HepG2 (cell line): ENCODE data around the gene ALDH3A1. TPM values are rescaled to one million over a fixed set of nuclear protein-coding genes. Genes with fewer than 3 reads are reported as not detected.
A peak's percentile ranks its signal among the peaks of the same experiment; 100 is the strongest.

Source experiments
- ARID3A ChIP-seq: IDR thresholded peaks from 2 replicates; pipeline ENCODE4 v1.6.1; 2012; ENCODE audit warnings: low read depth, low read length, improper control_type of control experiment
- ETV6 ChIP-seq: sonication (generic); formaldehyde crosslinking; conservative IDR thresholded peaks from 2 replicates; pipeline ENCODE4 v1.4.0; 2020; ENCODE audit warnings: missing genetic modification reagents
- GZF1 ChIP-seq: sonication (generic); formaldehyde crosslinking; IDR thresholded peaks from 2 replicates; pipeline ENCODE4 v1.5.1; 2020; ENCODE audit warnings: mild to moderate bottlenecking, missing genetic modification reagents
- HNRNPL ChIP-seq: fragments of 200-400 bp; formaldehyde crosslinking; IDR thresholded peaks from 2 replicates; pipeline ENCODE4 v1.6.1; 2017; ENCODE audit warnings: mild to moderate bottlenecking, low read depth, low read length
- IRX3 ChIP-seq: sonication (generic); formaldehyde crosslinking; IDR thresholded peaks from 2 replicates; pipeline ENCODE4 v1.8.1; 2023; ENCODE audit warnings: mild to moderate bottlenecking, low read depth, missing genetic modification reagents, borderline replicate concordance
- POLR2AphosphoS2 ChIP-seq: IDR thresholded peaks from 2 replicates; pipeline ENCODE4 v1.6.1; 2011; ENCODE audit warnings: low read depth, low read length, improper control_type of control experiment
- SCMH1 ChIP-seq: sonication (generic); formaldehyde crosslinking; IDR thresholded peaks from 2 replicates; pipeline ENCODE4 v1.9.0; 2021; ENCODE audit warnings: missing genetic modification reagents, mild to moderate bottlenecking, borderline replicate concordance
- polyA plus RNA-seq, 8 experiments: library from polyadenylated mRNA; depleted of rRNA in 3 of 8; stranded (reverse) in 7 of 8; unstranded in 1 of 8; fragments of >200 nt; fragmentation: Illumina TruSeq in 4 of 8; extraction: Trizol in 4 of 8; gene quantifications; 2 replicates each; pipeline versions ENCODE4 v1.2.1 to v1.2.3, GENCODE V29; 2011 to 2016; ENCODE audit warnings: low read depth in 4 of 8, missing spikeins in 1 of 8, mixed read lengths in 1 of 8; ENCODE audit not compliant: insufficient read depth in 1 of 8
- total RNA-seq, 5 experiments: library from RNA; depleted of rRNA; stranded (reverse); fragments of >200 nt; fragmentation: Illumina TruSeq; extraction: Trizol; gene quantifications; 2 replicates each; pipeline ENCODE4 v1.2.3, GENCODE V29; 2016; ENCODE audit warnings: low read depth in 1 of 5
- TF ChIP-seq, protein P1 (sequence below): IDR thresholded peaks from 2 replicates; pipeline ENCODE4 v1.4.0; 2020; ENCODE audit warnings: mild to moderate bottlenecking, missing genetic modification reagents
- TF ChIP-seq, protein P2 (sequence below): sonication (generic); formaldehyde crosslinking; IDR thresholded peaks from 2 replicates; pipeline ENCODE4 v1.5.1; 2020; ENCODE audit warnings: missing genetic modification reagents, mild to moderate bottlenecking, borderline replicate concordance
- TF ChIP-seq, protein P3 (sequence below): sonication (generic); formaldehyde crosslinking; IDR thresholded peaks from 2 replicates; pipeline ENCODE4 v1.9.0; 2021; ENCODE audit warnings: mild to moderate bottlenecking, missing genetic modification reagents
- TF ChIP-seq, protein P4 (sequence below): sonication (generic); formaldehyde crosslinking; IDR thresholded peaks from 2 replicates; pipeline ENCODE4 v1.5.0; 2020; ENCODE audit warnings: missing genetic modification reagents

Gene ALDH3A1
- total and polyA plus RNA-seq, 2 of the 13 experiments (the other 11 are each of a cell fraction or from before 2014, with no cell fraction given) = 0.07 to 0.62 TPM

DNA sequence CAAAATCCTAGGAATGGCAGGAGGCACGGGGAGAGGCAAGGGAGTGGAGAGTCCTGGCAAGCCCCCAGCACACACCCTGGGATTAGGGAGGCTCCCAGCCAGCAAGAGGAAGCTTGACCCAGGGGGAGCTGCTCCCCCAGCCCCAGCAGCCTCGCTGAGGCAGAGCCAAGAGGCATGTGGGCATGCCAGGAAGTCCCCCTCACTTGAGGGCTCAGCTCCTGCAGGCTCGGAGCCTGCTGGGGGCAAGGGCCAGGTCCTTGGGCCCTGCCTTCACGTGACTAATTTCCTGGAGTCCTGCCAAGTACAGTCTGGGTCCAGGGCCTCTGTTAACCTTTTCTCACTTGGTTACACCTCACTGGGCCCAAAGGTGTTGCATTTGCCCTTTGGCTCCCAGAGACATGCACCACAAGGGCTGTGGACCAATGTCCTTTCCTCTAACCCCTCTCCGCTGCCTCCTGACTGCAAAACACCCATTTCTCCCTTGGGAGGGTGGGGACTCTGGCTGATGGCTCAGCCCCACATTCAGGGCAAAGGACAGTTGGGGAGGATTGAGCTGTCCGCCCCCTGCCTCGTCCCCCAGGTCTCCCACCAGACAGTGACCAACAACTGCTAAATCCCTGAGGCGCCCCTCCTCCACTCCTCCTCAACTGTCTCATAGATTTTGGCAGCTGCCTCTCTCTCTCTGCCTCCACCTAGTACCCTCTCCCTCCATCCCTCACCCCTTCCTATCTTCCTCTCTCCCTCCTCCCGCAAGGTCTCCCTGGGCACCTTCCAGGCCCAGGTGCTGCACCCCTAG, 27.3 kb downstream of the ALDH3A1 start (continued):
- TF ChIP-seq, protein P1, sequence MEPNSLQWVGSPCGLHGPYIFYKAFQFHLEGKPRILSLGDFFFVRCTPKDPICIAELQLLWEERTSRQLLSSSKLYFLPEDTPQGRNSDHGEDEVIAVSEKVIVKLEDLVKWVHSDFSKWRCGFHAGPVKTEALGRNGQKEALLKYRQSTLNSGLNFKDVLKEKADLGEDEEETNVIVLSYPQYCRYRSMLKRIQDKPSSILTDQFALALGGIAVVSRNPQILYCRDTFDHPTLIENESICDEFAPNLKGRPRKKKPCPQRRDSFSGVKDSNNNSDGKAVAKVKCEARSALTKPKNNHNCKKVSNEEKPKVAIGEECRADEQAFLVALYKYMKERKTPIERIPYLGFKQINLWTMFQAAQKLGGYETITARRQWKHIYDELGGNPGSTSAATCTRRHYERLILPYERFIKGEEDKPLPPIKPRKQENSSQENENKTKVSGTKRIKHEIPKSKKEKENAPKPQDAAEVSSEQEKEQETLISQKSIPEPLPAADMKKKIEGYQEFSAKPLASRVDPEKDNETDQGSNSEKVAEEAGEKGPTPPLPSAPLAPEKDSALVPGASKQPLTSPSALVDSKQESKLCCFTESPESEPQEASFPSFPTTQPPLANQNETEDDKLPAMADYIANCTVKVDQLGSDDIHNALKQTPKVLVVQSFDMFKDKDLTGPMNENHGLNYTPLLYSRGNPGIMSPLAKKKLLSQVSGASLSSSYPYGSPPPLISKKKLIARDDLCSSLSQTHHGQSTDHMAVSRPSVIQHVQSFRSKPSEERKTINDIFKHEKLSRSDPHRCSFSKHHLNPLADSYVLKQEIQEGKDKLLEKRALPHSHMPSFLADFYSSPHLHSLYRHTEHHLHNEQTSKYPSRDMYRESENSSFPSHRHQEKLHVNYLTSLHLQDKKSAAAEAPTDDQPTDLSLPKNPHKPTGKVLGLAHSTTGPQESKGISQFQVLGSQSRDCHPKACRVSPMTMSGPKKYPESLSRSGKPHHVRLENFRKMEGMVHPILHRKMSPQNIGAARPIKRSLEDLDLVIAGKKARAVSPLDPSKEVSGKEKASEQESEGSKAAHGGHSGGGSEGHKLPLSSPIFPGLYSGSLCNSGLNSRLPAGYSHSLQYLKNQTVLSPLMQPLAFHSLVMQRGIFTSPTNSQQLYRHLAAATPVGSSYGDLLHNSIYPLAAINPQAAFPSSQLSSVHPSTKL (CRISPR knock-in tag) = peak; percentile 78
- TF ChIP-seq ETV6 (CRISPR knock-in tag) (0 out of 2 replicates have a peak, but pooled peaks have one; percentile 36), HNRNPL (no peak), ARID3A (no peak), IRX3 (CRISPR knock-in tag) (0 out of 2 replicates have a peak, but pooled peaks have one; percentile 49), POLR2AphosphoS2 (no peak), GZF1 (CRISPR knock-in tag) (0 out of 2 replicates have a peak, but pooled peaks have one; percentile 49), SCMH1 (CRISPR knock-in tag) (no peak)
- TF ChIP-seq, protein P2, sequence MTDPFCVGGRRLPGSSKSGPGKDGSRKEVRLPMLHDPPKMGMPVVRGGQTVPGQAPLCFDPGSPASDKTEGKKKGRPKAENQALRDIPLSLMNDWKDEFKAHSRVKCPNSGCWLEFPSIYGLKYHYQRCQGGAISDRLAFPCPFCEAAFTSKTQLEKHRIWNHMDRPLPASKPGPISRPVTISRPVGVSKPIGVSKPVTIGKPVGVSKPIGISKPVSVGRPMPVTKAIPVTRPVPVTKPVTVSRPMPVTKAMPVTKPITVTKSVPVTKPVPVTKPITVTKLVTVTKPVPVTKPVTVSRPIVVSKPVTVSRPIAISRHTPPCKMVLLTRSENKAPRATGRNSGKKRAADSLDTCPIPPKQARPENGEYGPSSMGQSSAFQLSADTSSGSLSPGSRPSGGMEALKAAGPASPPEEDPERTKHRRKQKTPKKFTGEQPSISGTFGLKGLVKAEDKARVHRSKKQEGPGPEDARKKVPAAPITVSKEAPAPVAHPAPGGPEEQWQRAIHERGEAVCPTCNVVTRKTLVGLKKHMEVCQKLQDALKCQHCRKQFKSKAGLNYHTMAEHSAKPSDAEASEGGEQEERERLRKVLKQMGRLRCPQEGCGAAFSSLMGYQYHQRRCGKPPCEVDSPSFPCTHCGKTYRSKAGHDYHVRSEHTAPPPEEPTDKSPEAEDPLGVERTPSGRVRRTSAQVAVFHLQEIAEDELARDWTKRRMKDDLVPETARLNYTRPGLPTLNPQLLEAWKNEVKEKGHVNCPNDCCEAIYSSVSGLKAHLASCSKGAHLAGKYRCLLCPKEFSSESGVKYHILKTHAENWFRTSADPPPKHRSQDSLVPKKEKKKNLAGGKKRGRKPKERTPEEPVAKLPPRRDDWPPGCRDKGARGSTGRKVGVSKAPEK (CRISPR knock-in tag) = no peak
- TF ChIP-seq, protein P3, sequence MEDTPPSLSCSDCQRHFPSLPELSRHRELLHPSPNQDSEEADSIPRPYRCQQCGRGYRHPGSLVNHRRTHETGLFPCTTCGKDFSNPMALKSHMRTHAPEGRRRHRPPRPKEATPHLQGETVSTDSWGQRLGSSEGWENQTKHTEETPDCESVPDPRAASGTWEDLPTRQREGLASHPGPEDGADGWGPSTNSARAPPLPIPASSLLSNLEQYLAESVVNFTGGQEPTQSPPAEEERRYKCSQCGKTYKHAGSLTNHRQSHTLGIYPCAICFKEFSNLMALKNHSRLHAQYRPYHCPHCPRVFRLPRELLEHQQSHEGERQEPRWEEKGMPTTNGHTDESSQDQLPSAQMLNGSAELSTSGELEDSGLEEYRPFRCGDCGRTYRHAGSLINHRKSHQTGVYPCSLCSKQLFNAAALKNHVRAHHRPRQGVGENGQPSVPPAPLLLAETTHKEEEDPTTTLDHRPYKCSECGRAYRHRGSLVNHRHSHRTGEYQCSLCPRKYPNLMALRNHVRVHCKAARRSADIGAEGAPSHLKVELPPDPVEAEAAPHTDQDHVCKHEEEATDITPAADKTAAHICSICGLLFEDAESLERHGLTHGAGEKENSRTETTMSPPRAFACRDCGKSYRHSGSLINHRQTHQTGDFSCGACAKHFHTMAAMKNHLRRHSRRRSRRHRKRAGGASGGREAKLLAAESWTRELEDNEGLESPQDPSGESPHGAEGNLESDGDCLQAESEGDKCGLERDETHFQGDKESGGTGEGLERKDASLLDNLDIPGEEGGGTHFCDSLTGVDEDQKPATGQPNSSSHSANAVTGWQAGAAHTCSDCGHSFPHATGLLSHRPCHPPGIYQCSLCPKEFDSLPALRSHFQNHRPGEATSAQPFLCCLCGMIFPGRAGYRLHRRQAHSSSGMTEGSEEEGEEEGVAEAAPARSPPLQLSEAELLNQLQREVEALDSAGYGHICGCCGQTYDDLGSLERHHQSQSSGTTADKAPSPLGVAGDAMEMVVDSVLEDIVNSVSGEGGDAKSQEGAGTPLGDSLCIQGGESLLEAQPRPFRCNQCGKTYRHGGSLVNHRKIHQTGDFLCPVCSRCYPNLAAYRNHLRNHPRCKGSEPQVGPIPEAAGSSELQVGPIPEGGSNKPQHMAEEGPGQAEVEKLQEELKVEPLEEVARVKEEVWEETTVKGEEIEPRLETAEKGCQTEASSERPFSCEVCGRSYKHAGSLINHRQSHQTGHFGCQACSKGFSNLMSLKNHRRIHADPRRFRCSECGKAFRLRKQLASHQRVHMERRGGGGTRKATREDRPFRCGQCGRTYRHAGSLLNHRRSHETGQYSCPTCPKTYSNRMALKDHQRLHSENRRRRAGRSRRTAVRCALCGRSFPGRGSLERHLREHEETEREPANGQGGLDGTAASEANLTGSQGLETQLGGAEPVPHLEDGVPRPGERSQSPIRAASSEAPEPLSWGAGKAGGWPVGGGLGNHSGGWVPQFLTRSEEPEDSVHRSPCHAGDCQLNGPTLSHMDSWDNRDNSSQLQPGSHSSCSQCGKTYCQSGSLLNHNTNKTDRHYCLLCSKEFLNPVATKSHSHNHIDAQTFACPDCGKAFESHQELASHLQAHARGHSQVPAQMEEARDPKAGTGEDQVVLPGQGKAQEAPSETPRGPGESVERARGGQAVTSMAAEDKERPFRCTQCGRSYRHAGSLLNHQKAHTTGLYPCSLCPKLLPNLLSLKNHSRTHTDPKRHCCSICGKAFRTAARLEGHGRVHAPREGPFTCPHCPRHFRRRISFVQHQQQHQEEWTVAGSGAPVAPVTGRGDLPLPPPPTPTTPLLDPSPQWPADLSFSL (CRISPR knock-in tag) = no peak
- TF ChIP-seq, protein P4, sequence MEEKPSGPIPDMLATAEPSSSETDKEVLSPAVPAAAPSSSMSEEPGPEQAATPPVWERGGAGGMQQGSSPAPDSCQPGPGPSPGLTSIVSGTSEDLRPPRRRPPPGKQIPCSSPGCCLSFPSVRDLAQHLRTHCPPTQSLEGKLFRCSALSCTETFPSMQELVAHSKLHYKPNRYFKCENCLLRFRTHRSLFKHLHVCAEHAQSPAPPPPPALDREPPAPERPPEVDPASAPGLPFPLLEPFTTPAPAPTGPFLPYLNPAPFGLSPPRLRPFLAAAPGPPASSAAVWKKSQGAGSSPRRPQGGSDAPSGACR (CRISPR knock-in tag) = peak; percentile 40; the same call in 1 of the 2 replicates
